Stimulated activated CD4-positive, alpha-beta T cell treated with anti-CD3 and anti-CD28 coated beads, Interleukin-12 subunit alpha, Interleukin-12 subunit beta, amount 100 ng/mL, for 4 hours (primary cell): ENCODE measurements around the gene PXMP2.
A peak's percentile ranks its signal among the peaks of the same experiment; 100 is the strongest.

Experiments used
- DNase-seq: peaks from one replicate; pipeline ENCODE4 v3.0.0-alpha.2; 2020

The PXMP2 gene

GRCh38 chr12:132698341-132698740, 11.0 kb downstream of the PXMP2 start:
- DNase-seq = no peak

GRCh38 chr12:132700212-132700822, 12.9 kb downstream of the PXMP2 start:
- DNase-seq = no peak

GRCh38 chr12:132702640-132703039, 15.3 kb downstream of the PXMP2 start:
- no peak for DNase-seq

GRCh38 chr12:132703641-132704040, 16.3 kb downstream of the PXMP2 start:
- DNase-seq = no peak

- no peak for DNase-seq
These were observed 19.9 kb downstream of the PXMP2 start for GRCh38 chr12:132707241-132707640.

- no peak for DNase-seq
These were observed 20.8 kb downstream of the PXMP2 start for GRCh38 chr12:132708150-132708549.

GRCh38 chr12:132710043-132710404, 22.6 kb downstream of the PXMP2 start:
- no peak for DNase-seq

- peak; percentile 84 for DNase-seq
These were observed 23.2 kb downstream of the PXMP2 start, which contains the start of gene PGAM5 for GRCh38 chr12:132710405-132711079. Gene PGAM5, plus strand, starts transcription at chr12:132710842. Its CDS starts 35 bp downstream, at chr12:132710877.

GRCh38 chr12:132711080-132711843, 23.9 kb downstream of the PXMP2 start:
- DNase-seq = peak; percentile 29

- DNase-seq = no peak
These were observed 25.7 kb downstream of the PXMP2 start for GRCh38 chr12:132713123-132713522.

GRCh38 chr12:132715874-132716273, 28.5 kb downstream of the PXMP2 start:
- no peak for DNase-seq

- DNase-seq = no peak
These were observed 29.0 kb downstream of the PXMP2 start for GRCh38 chr12:132716356-132716755.

GRCh38 chr12:132717011-132717410, 29.6 kb downstream of the PXMP2 start:
- DNase-seq = no peak

- DNase-seq = no peak
These were observed 30.4 kb downstream of the PXMP2 start for GRCh38 chr12:132717531-132718387.

- DNase-seq = no peak
These were observed 31.3 kb downstream of the PXMP2 start for GRCh38 chr12:132718644-132719043.

GRCh38 chr12:132719141-132719953, 32.0 kb downstream of the PXMP2 start:
- no peak for DNase-seq

- no peak for DNase-seq
These were observed 32.6 kb downstream of the PXMP2 start for GRCh38 chr12:132719954-132720324.

GRCh38 chr12:132720606-132721345, 33.4 kb downstream of the PXMP2 start:
- DNase-seq = no peak

GRCh38 chr12:132723015-132723763, 35.8 kb downstream of the PXMP2 start:
- no peak for DNase-seq

GRCh38 chr12:132723764-132724140, 36.4 kb downstream of the PXMP2 start:
- no peak for DNase-seq
